Activated CD4-positive, alpha-beta memory T cell treated with anti-CD3 and anti-CD28 coated beads for 36 hours (primary cell): ENCODE results near the gene GPR4. TPM values are rescaled to one million over a fixed set of nuclear protein-coding genes. Genes with fewer than 3 reads are reported as not detected.

ENCODE experiments used
- CTCF ChIA-PET: fragments of 350-600 bp; sonication (Branson Sonifier 250); formaldehyde crosslinking; loops from one replicate; lab custom pipeline; 2021; ENCODE audit warnings: antibody characterized with exemption, inconsistent platforms; lab: Charles Lee
- POLR2A ChIA-PET: fragments of 350-600 bp; sonication (Branson Sonifier 250); formaldehyde crosslinking; loops from one replicate; lab custom pipeline; 2021; ENCODE audit warnings: antibody characterized with exemption; lab: Charles Lee
- DNase-seq: peaks from one replicate; pipeline ENCODE4 v3.0.0-alpha.2; 2020
- H3K27ac Mint-ChIP-seq: one replicate; pipeline ENCODE4 v1.8.0; 2021; ENCODE audit warnings: mixed read lengths
- H3K27me3 Mint-ChIP-seq: one replicate; pipeline ENCODE4 v1.8.0; 2021; ENCODE audit warnings: mixed read lengths
- H3K36me3 Mint-ChIP-seq: one replicate; pipeline ENCODE4 v1.8.0; 2021; ENCODE audit warnings: mixed read lengths
- H3K4me1 Mint-ChIP-seq: one replicate; pipeline ENCODE4 v1.8.0; 2021; ENCODE audit warnings: low read depth, mixed read lengths
- H3K4me3 Mint-ChIP-seq: one replicate; pipeline ENCODE4 v1.8.0; 2021; ENCODE audit warnings: mild to moderate bottlenecking, mixed read lengths
- H3K9me3 Mint-ChIP-seq: one replicate; pipeline ENCODE4 v1.8.0; 2021; ENCODE audit warnings: mixed read lengths
- intact Hi-C: fragments of 100-400 bp; cut with micrococcal nuclease; formaldehyde crosslinking; loops from one replicate; pipeline ENCODE4 v1.15.1; 2023
- total RNA-seq, 2 experiments: library from RNA; stranded (reverse); gene quantifications; one replicate each; pipeline ENCODE4 v1.2.3, GENCODE V29; 2021

The GPR4 gene
- total RNA-seq, 2 experiments from 2014 or later = not detected

DNA sequence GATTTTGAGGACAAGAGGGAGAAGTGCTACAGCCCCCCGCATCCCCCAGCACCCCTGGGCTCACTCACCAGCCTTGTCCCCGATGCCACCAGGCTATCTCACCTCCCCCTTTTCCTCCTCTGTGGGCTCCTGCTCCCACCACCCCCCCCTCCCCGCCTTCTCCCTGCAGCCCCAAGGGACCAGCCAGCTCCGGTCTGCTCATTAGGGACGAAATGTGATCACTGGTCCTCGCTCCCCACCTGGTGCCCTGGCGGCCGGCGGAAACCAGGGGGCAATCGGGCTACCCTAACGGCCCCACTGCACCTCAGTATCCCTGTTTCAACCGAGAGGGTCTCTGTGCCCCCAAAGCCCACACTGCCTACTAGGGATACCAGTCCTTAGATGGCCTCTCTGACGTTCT lies 2.7 kb downstream of the GPR4 start:
- Mint-ChIP-seq H3K36me3 (peaks cover 4% of the 10 kb centered on the region), H3K9me3 (no peaks in the 10 kb centered on the region), H3K27me3 (peaks cover 71% of the 10 kb centered on the region), H3K4me3 (no peak overlapping the region), H3K27ac (no peak overlapping the region), H3K4me1 (peaks cover 28% of the 10 kb centered on the region)
- intact Hi-C loops = no loop called here
- CTCF ChIA-PET = no interaction called here
- POLR2A ChIA-PET = interaction anchor here (1.7 kb wide), 1 partner anchor 42 kb away, joined by 5 read pairs; no protein-coding TSS in a partner anchor
- DNase-seq = no peak

- Mint-ChIP-seq H3K27me3 (peaks cover 71% of the 10 kb centered on the region), H3K4me3 (no peak overlapping the region), H3K36me3 (peaks cover 4% of the 10 kb centered on the region), H3K27ac (no peak overlapping the region), H3K4me1 (peaks cover 28% of the 10 kb centered on the region), H3K9me3 (no peaks in the 10 kb centered on the region)
- intact Hi-C loops = no loop called here
- ChIA-PET CTCF (interaction anchor here (0.5 to 1.2 kb wide), 3 partner anchors 10 to 94 kb away, joined by 3 read pairs; partner anchors contain the start of gene QPCTL), POLR2A (interaction anchor here (0.5 to 1.7 kb wide), 2 partner anchors 43 to 259 kb away, joined by 4 to 5 read pairs; no protein-coding TSS in a partner anchor)
- no peak for DNase-seq
Observed at GRCh38 chr19:45598267-45599001, 3.6 kb downstream of the GPR4 start.

DNA sequence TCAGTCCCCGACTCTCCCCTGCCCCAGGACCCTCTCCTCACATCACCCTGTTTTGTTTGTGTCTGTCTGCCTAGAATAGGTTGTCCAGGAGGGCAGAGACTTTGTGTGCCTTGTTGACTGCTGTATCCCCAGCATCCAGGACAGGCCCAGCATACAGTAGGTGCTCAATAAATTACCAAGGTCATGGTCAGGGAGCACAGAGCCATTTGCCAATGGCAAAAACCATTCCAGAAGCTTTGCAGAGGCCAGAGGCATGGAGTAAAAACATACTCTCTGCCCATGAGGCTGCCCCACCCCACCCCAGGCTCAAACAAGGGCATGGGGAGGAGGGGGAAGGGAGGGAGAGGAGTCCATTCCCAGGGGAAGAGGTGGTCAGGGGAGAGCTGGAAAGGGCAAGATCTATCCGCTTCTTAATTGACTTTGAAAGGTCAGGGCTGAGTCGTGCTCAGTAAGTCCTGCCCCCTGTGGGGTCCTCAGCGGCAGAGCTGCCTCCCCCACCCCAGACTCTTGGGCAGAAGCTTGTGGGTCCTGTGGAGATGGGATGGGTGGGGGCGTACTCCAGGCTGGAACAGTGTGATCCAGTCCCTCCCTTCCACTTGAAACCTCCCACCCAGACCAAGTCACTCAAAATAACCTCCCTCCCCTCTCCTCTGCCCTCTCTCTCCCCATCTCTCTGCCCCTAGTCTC lies 4.4 kb downstream of the GPR4 start:
- H3K9me3 Mint-ChIP-seq = no peaks in the 10 kb centered on the region
- H3K4me1 Mint-ChIP-seq = peaks cover 28% of the 10 kb centered on the region
- H3K27ac Mint-ChIP-seq = no peak overlapping the region
- H3K36me3 Mint-ChIP-seq = peaks cover 4% of the 10 kb centered on the region
- H3K27me3 Mint-ChIP-seq = peaks cover 64% of the 10 kb centered on the region
- no peak overlapping the region for H3K4me3 Mint-ChIP-seq
- POLR2A ChIA-PET = interaction anchor here (0.5 kb wide), 1 partner anchor 260 kb away, joined by 4 read pairs; no protein-coding TSS in a partner anchor
- no peak for DNase-seq
- CTCF ChIA-PET = interaction anchor here (0.5 to 1.2 kb wide), 2 partner anchors 23 to 95 kb away, joined by 3 read pairs; partner anchors contain the start of gene QPCTL
- intact Hi-C loops = no loop called here

DNA sequence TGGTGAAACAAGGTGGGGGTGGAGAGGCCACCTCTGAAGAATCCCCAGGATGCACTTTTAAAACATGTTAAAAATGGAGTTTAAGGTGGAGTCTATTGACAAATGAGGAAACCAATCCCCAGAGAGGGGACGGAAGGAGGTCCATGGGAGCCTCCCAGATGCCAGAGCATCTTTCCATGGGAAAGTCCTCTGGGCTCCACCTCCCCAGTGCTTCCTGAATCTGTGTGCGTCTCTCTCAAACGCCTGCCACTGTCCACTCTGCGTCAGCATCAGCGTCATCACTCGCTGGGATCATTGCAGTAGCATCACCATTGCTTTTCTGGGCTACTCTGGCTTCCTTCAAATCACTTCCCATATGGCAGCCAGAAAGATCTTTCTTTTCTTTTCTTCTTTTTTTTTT lies 6.2 kb downstream of the GPR4 start:
- CTCF ChIA-PET = interaction anchor here (1.0 kb wide), 1 partner anchor 86 kb away, joined by 3 read pairs; no protein-coding TSS in a partner anchor
- no peak overlapping the region for H3K4me3 Mint-ChIP-seq
- intact Hi-C loops = no loop called here
- no peaks in the 10 kb centered on the region for H3K9me3 Mint-ChIP-seq
- DNase-seq = no peak
- H3K4me1 Mint-ChIP-seq = peaks cover 30% of the 10 kb centered on the region
- H3K27ac Mint-ChIP-seq = no peak overlapping the region
- POLR2A ChIA-PET = no interaction called here
- H3K36me3 Mint-ChIP-seq = no peaks in the 10 kb centered on the region
- H3K27me3 Mint-ChIP-seq = peaks cover 62% of the 10 kb centered on the region

DNA sequence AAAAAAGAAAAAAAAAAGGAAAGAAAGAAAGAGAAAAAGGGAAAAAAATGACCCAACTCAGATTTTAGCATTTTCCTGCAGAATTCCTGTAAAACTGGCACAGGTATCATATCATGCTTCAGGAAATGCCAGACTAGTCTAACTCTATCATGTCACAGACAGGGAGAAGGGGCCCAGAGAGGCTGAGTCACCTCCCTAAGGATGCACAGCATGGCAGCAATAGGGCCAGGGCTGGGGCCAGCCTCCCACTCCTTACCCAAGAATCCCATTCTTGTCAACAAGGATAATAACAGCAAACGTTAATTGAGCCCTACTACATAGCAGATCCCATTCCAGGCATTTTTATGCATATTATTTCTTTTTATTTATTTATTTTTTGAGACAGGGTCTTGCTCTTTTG lies 8.5 kb downstream of the GPR4 start:
- ChIA-PET POLR2A (no interaction called here), CTCF (interaction anchor here (1.3 kb wide), 1 partner anchor 99 kb away, joined by 3 read pairs; the partner anchor contains the start of gene QPCTL)
- intact Hi-C loops = no loop called here

GRCh38 chr19:45592366-45592765 lies 9.6 kb downstream of the GPR4 start:
- no peak for DNase-seq
- ChIA-PET CTCF (interaction anchor here (0.6 kb wide), 1 partner anchor 97 kb away, joined by 6 read pairs; no protein-coding TSS in a partner anchor), POLR2A (no interaction called here)
- Mint-ChIP-seq H3K27me3 (peaks cover 39% of the 10 kb centered on the region), H3K9me3 (no peaks in the 10 kb centered on the region), H3K27ac (no peak overlapping the region), H3K4me1 (peaks cover 10% of the 10 kb centered on the region), H3K36me3 (no peaks in the 10 kb centered on the region), H3K4me3 (no peak overlapping the region)
- intact Hi-C loops = no loop called here

More for the DNA sequence above, 8.5 kb downstream of the GPR4 start:
- Mint-ChIP-seq H3K36me3 (no peaks in the 10 kb centered on the region), H3K27me3 (peaks cover 50% of the 10 kb centered on the region), H3K4me3 (no peak overlapping the region), H3K4me1 (peaks cover 18% of the 10 kb centered on the region), H3K9me3 (no peaks in the 10 kb centered on the region), H3K27ac (no peak overlapping the region)
- DNase-seq = no peak

- intact Hi-C loops = no loop called here
- no peak overlapping the region for H3K27ac Mint-ChIP-seq
- no peak overlapping the region for H3K4me3 Mint-ChIP-seq
- no peaks in the 10 kb centered on the region for H3K36me3 Mint-ChIP-seq
- H3K27me3 Mint-ChIP-seq = peaks cover 31% of the 10 kb centered on the region
- ChIA-PET CTCF (interaction anchor here (1.3 to 1.9 kb wide), 5 partner anchors 23 to 103 kb away, joined by 4 to 7 read pairs (median 6); no protein-coding TSS in a partner anchor), POLR2A (interaction anchor here (1.3 kb wide), 1 partner anchor 51 kb away, joined by 6 read pairs; no protein-coding TSS in a partner anchor)
- H3K9me3 Mint-ChIP-seq = no peaks in the 10 kb centered on the region
- DNase-seq = no peak
- peaks cover 10% of the 10 kb centered on the region for H3K4me1 Mint-ChIP-seq
Observed at GRCh38 chr19:45591638-45592005, 10.4 kb downstream of the GPR4 start.

DNA sequence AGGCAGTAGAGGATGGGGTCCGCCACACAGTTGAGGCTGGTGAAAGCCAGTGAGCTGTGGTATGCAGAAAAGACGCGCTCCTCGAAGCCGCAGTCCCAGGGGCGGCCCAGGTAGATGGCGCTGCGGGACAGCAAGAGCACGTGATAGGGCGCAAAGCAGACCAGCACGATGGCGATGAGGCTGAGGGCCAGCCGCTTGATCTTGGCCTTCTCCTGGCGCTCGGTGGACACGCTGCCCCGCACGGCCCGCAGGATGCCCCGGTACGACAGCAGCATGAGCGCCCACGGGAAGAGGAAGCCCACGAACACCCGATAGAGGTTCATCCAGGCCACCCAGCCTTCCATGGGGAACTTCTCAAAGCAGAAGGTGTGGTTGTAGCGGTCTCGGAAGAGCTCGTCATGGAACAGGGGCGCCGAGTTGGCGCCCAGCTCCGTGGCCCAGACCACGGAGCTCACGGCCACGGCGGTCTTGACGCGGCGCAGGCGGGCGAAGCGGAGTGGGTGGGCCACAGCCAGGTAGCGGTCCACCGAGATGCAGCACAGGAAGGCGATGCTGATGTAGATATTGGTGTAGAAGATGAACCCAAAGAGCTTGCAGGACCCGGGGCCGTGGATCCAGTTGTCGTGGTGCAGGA lies 10.9 kb downstream of the GPR4 start:
- no peak overlapping the region for H3K27ac Mint-ChIP-seq
- H3K9me3 Mint-ChIP-seq = no peaks in the 10 kb centered on the region
- intact Hi-C loops = no loop called here
- POLR2A ChIA-PET = interaction anchor here (1.3 kb wide), 1 partner anchor 52 kb away, joined by 6 read pairs; no protein-coding TSS in a partner anchor
- peaks cover 27% of the 10 kb centered on the region for H3K27me3 Mint-ChIP-seq
- peak; percentile 73 for DNase-seq
- CTCF ChIA-PET = interaction anchor here (0.6 to 1.9 kb wide), 8 partner anchors 23 to 126 kb away, joined by 3 to 7 read pairs (median 5); partner anchors contain the start of gene QPCTL
- H3K36me3 Mint-ChIP-seq = no peaks in the 10 kb centered on the region
- H3K4me3 Mint-ChIP-seq = no peak overlapping the region
- peaks cover 10% of the 10 kb centered on the region for H3K4me1 Mint-ChIP-seq

- peaks cover 12% of the 10 kb centered on the region for H3K4me1 Mint-ChIP-seq
- ChIA-PET POLR2A (interaction anchor here (1.3 kb wide), 1 partner anchor 52 kb away, joined by 6 read pairs; no protein-coding TSS in a partner anchor), CTCF (interaction anchor here (0.6 to 1.9 kb wide), 8 partner anchors 24 to 127 kb away, joined by 3 to 7 read pairs (median 5); partner anchors contain the start of gene QPCTL)
- no peak overlapping the region for H3K4me3 Mint-ChIP-seq
- H3K36me3 Mint-ChIP-seq = no peaks in the 10 kb centered on the region
- DNase-seq = no peak
- H3K27ac Mint-ChIP-seq = no peak overlapping the region
- H3K27me3 Mint-ChIP-seq = peaks cover 27% of the 10 kb centered on the region
- intact Hi-C loops = no loop called here
- no peaks in the 10 kb centered on the region for H3K9me3 Mint-ChIP-seq
Observed at GRCh38 chr19:45590300-45591003, 11.6 kb downstream of the GPR4 start.

- intact Hi-C loops = loop anchor here (10.0 kb wide), 2 partner anchors 165 to 275 kb away; partner anchors contain the start of genes ERCC1, FOXA3 and SYMPK
- H3K36me3 Mint-ChIP-seq = no peaks in the 10 kb centered on the region
- peaks cover 27% of the 10 kb centered on the region for H3K27me3 Mint-ChIP-seq
- CTCF ChIA-PET = no interaction called here
- DNase-seq = no peak
- peaks cover 12% of the 10 kb centered on the region for H3K4me1 Mint-ChIP-seq
- H3K9me3 Mint-ChIP-seq = no peaks in the 10 kb centered on the region
- H3K27ac Mint-ChIP-seq = no peak overlapping the region
- POLR2A ChIA-PET = no interaction called here
- no peak overlapping the region for H3K4me3 Mint-ChIP-seq
Observed at GRCh38 chr19:45589768-45590167, 12.2 kb downstream of the GPR4 start.

- Mint-ChIP-seq H3K9me3 (no peaks in the 10 kb centered on the region), H3K27me3 (peaks cover 23% of the 10 kb centered on the region), H3K4me3 (no peak overlapping the region), H3K27ac (no peak overlapping the region), H3K4me1 (peaks cover 19% of the 10 kb centered on the region), H3K36me3 (peaks cover 5% of the 10 kb centered on the region)
- ChIA-PET POLR2A (interaction anchor here (0.7 kb wide), 1 partner anchor 54 kb away, joined by 3 read pairs; no protein-coding TSS in a partner anchor), CTCF (no interaction called here)
- intact Hi-C loops = loop anchor here (10.0 kb wide), 2 partner anchors 163 to 277 kb away; partner anchors contain the start of genes ERCC1, FOXA3 and SYMPK
- no peak for DNase-seq
Observed at GRCh38 chr19:45587873-45588272, 14.1 kb downstream of the GPR4 start.
